Coronary artery (tissue), 2 donors: ENCODE measurements around the gene OLFM1.

Experiments used
- DNase-seq: peaks from one replicate; pipeline ENCODE4 v3.0.0-alpha.2; 2017; ENCODE audit warnings: low spot score
- H3K27ac ChIP-seq, 2 donors: fragments of 200-600 bp; sonication (generic); one replicate each; pipeline ENCODE4 v1.5.1; 2016 to 2019
- H3K4me3 ChIP-seq: fragments of 200-600 bp; sonication (generic); 2 replicates; pipeline ENCODE4 v1.5.1; 2016; ENCODE audit warnings: mild to moderate bottlenecking, moderate library complexity
- CTCF ChIP-seq: fragments of 200-600 bp; sonication (generic); IDR thresholded peaks from one replicate; pipeline ENCODE4 v1.5.1; 2019; ENCODE audit warnings: antibody characterized with exemption

Gene OLFM1

GRCh38 chr9:135077497-135078200 lies 9.8 kb upstream of the OLFM1 start:
- no peak overlapping the region for H3K27ac ChIP-seq
- no peak for TF ChIP-seq CTCF
- no peak overlapping the region for H3K4me3 ChIP-seq
- DNase-seq, result peak; percentile 56

GRCh38 chr9:135078361-135078821 lies 9.1 kb upstream of the OLFM1 start:
- TF ChIP-seq CTCF, result no peak
- H3K4me3 ChIP-seq, result no peak overlapping the region
- H3K27ac ChIP-seq, result no peak overlapping the region
- peak; percentile 49 for DNase-seq

- no peak for TF ChIP-seq CTCF
- no peak overlapping the region for H3K27ac ChIP-seq
- H3K4me3 ChIP-seq, result no peak overlapping the region
- peak; percentile 43 for DNase-seq
Measured at GRCh38 chr9:135079018-135079417, 8.4 kb upstream of the OLFM1 start.

- H3K27ac ChIP-seq, result no peak overlapping the region
- TF ChIP-seq CTCF, result no peak
- H3K4me3 ChIP-seq, result no peak overlapping the region
- peak; percentile 56 for DNase-seq
Measured at GRCh38 chr9:135079676-135080075, 7.8 kb upstream of the OLFM1 start.

GRCh38 chr9:135080286-135081263 lies 6.9 kb upstream of the OLFM1 start:
- DNase-seq, result peak; percentile 31
- Histone ChIP-seq H3K27ac (no peak overlapping the region), H3K4me3 (no peak overlapping the region)
- no peak for TF ChIP-seq CTCF

GRCh38 chr9:135081264-135081660 lies 6.2 kb upstream of the OLFM1 start:
- no peak for TF ChIP-seq CTCF
- no peak overlapping the region for H3K27ac ChIP-seq
- no peak overlapping the region for H3K4me3 ChIP-seq
- no peak for DNase-seq
